ENCODE results near the gene VPS35.

The VPS35 gene

DNA sequence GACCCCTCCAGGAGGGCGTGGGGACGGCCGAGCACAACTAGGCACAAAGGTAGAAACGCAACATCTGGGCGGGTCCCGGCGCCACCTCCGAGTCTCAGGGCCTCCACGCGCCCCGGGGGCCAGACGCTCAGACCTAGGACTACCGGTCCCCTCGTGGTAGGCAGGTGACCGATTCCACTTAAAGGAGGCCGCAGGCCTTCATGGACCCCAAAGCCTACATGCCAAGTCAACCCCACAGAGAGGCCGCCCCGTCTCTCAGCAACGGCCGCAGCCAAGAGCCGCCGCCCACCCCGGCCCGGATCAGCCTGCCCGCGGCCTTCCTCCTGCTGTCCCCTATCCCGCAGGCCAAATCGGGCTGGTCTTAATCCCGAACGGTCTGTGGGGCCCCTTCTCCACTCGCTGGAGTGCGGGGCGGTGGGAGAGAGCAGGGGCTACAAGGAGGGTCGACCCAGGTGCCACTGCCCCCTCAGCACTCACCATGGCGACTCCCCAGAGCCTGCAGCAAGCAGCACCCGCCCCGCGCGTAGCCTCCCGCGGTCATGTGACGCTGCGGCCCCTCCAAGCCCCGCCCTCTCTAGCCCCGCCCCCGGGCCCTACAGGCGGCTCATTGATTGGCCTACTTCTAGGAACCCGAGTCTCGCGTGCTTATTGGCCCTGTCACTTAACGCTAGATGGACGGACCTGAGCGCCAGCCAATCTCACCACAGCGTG is at the start of gene VPS35:
Gene VPS35, minus strand, starts transcription at position 525 of the 711 bp plus-strand sequence. Its CDS starts 45 bp downstream, at position 480.
- peak; percentile 99 for DNase-seq

DNA sequence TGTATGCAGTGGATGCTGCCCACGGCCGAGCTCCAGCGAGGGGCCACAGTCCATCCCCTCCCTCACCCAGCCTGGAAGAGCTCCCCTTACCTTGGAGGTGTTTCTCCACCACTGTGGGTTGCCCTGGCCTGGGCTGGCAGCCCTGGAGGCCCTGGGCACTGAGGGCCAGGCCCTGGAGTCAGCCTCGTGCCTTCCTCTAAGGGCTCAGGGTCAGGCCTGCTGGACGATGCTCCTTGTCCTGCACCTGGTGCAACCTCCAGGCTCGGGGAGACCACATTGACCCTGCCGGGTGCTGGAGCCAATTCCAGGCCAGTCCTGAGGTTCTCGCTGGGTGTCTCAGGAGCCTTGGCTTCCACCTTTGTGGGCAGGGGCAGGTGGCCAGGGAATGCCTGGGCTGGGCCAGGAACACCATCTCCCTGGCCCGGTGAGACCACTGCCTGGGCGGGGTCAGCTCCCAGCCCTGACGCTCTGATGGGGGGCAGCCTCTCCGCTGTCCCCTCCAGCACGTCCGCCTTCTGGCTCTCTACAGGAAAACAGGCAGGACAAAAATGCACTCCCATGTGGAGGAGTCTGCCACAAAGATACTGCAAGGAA is 48.7 kb upstream of the VPS35 start:
- DNase-seq: no peak

DNA sequence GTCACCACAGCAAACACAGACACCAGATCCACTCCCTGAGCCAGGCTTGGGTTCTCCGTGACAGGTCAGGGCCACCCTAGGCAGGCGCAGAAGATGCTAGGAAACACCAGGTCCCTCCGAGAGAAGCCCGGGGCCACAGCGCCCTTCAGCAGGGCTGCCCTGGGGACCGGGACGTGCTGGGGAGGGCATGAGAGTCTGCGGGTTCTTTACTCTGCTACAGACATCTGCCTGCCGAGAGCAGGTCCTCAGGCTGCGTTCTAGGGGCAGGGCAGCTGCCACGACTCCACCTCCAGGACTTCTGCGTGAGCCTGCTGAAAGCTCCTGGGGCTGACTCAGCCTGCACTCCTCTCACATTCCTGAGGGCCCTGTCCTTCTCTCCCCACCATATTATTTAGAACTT is 47.7 kb upstream of the VPS35 start:
- DNase-seq: no peak

DNA sequence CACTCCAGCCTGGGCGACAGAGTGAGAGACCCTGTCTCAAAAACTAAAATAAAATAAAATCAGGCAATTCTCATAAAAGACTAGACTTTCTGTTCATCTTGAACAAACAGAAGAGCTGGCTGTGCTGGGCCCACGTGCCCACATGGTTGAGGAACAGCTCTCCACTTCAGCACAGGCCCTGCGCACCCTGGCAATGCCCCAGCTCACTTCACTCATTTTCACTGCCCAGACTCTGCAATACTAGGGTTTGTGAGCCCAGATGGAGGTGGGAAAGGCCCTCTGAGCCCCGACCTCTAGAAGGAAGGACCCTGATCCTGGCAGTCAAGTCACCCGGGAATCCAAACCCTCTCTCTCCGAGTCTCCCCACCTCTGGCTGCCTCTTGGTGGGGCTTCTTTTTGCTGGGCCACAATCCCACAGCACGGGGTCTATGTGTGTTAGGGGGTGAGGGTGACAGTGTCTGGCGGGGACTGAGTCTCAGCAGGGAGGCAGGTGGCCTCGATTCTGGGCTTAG is 44.4 kb upstream of the VPS35 start:
- DNase-seq: no peak

DNA sequence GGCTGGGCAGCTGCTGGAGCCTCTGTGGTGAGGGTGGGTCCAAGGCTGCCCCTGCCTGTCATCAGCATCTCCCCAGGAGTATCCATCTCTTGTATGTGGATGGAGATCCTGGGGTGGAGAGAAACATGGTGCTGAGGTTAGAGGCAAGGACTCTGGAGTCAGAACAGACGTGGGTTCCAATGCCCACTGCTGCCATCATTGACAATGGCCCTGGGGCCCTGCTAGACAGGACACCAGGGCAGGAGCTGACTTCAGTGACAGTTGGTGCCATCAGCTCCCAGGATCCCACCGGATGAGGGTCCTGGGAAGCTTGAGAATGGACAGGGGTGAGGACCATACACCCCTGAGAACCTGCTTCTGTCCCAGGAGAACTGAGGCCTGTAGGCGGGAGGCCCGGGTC is 43.6 kb upstream of the VPS35 start:
- DNase-seq: no peak

DNA sequence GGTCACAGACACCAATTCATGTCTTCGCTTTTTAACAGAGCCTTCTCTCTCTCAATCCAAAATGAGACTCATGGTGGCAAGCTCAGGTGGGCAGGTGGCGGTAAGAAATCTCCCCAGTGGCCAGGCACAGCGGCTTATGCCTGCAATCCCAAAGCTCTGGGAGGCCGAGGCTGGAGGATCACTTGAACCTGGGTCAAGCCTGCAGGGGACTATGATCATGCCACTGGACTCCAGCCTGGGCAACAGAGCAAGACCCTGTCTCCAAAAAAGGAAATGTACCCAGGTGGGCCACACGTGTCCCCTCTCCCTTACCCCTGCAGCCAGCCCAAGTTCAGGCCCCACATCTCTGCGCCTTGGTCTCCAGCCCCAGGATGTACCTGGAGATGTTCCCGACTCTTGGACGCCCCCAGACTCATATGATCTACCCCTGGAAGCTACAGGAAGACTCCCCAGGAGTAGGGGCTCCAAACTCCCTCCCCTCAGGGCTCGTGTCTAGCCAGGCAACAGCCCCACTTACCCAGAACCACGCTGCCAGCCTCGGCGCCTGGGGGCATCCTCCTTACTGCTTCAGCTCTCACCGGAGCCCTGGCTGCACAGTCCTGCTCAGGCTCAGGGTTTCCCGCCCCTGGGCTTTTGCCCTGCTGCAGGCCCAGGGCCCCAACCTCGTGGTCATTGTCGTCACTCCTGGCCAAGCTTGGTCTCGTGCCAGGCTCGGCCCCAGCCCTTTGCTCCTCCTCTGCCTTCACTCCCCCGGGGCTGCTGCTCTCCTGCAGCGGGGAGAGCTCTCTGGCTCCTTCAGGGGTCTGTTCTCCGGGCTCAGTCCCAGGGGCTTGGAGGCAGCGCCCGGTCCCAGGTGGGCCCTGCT is 42.9 kb upstream of the VPS35 start:
- DNase-seq: no peak

DNA sequence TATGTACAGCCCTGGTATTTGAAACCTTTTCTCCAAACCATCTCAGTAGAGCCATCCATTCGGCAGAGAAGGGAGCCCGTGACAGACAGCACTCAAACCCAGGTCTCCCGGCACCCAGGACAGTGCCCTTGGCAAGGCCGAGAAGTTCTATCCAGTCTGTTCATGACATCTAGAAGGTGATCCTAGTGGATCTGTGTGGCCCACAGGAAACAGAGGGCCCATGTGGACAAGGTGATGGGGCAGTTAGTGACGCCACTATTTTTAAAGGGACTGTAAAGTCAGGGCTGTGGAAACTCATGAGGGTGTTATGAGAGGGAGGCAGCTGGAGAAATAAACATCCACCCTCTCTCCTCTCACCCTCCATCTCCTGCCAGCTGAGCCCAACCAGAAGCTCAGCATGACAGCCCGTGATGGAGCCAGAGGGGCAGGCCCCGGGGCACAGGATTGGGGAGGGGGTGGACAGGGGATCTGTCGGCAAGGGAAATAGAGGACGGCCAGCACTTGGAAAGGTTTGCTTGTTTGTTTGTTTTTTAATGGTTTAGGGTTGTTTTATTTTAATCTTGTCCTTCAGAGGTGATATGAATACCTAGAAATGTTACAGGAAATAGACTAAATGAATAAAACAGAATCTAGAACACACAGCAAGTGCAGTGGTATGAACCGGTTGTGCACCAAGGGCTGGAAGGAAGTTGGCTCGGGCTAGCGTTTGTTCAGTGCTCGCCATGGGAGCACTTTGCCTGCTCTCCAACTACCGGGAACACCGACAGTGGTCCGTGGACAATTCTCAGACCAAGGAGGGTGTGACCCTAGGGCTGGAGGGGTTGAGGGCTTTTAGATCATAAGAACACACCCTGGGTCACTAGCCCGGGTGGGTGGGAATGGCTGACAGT is 42.1 kb upstream of the VPS35 start:
- DNase-seq: no peak

DNA sequence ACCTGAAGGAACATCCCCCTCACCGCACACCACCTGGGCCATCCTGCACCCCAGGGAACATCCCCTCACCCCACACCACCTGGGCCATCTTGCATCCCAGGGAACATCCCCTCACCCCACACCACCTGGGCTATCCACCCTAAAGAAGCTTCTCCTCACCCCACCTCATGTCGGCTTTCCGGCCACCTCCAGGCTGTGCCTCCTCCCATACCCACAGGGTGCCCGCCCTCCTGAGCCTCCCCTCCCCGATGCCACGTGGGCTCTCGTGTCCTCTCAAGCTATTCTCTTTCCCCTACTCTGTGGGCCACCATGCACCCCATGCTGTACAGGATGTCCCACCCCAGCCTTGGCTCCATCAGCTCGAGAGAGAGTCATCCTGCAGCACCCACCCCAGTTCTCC is 41.1 kb upstream of the VPS35 start:
- DNase-seq: no peak

DNA sequence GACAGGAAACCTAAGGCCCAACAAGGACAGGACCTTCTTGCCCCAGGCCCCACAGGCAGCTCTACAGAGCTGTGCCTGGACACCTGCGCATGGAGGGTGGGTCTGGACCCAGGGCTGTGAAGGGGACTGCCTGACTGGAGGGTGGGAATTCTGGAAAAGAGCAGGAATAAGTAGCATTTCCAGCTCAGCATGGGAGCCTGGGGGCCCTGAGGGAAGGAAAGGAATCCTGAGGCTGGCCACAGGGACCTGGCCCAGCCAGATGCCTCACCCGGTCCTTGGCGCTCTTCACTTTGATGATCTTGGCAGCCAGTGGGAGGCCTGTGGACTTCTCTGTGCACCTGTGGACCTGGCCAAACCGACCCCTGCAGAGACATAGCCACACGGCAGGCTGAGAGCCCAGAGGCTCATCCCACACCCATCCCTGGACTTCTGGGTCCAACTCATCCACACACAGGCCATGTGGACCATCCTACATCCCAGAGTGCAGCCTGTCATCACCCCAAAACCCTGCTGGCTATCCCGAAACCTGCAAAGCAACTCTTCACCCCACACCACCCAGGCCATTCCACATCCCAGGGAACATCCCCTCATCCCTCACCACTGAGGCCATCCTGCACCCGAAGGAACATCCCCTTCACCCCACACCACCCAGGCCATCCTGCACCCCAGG is 40.5 kb upstream of the VPS35 start:
- DNase-seq: no peak

DNA sequence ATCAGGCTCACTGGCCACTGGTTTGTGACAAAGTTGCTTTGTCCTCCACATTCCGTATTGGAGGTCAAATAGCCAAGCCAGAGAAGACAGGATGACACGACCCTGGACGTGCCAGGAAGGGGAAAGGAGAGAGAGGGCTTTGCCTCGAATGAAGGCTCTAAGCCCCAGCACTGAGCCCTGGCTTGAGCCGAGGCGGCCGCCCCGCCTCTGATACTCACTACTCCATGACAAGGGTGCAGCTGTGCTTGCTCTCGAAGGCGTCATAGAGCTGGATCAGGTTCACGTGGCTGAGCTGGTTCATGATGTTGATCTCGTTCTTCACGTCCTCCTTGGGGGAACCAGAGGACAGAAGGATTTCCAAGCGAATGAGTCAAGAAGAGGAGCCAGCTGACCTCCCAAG is 39.8 kb upstream of the VPS35 start:
- DNase-seq: no peak

DNA sequence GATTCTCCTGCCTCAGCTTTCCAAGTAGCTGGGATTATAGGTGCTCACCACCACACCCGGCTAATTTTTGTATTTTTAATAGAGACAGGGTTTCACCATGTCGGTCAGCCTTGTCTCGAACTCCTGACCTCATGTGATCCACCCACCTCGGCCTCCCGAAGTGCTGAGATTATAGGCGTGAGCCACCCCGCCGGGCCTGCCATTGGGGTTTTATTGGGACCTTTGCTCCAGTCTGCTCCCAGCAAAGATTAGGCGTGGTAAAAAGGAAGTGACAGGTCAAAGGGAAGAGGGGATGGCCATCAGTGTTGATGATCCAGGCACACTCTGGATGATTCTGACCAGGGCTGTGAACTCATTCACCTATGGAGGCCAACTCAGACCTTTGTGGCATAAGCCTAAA is 38.7 kb upstream of the VPS35 start:
- DNase-seq: no peak

DNA sequence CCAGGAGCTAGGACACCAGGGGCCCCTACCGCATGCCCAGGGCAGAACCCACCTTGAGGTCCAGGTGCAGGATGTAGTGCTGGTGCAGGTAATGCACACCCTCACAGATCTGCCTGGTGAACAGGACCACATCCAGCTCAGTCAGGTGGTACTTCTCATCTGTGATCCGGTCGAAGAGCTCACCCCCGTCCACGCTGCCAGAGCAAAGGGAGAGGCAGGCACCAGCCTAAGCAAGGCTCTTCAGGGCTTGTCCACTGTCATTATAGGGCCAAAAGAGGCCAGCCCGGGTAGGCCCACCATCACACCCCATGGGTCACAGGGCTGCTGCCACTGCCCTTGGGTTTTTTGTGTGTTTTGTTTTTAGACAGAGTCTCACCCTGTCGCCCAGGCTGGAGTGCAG is 38.2 kb upstream of the VPS35 start:
- DNase-seq: no peak

DNA sequence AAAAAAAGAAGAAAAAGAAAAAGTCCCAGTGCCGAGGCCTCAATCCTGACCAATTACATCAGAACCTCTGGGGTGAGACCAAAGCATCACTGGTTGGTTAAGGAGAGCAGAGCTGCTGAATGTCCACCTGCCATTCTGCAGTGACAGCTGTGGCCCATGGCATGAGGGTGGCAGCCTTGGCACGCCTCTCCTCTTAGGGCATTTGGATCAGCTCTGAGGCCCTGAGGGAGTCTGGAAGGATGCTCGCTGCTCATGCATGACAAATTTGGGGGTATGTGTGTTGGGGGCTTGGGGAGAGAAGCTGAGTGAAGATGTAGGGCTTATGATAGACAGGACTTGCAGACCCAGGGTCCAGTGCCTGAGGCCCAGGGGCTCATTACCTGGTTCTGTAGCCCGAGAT is 32.9 kb upstream of the VPS35 start:
- no peak for DNase-seq

DNA sequence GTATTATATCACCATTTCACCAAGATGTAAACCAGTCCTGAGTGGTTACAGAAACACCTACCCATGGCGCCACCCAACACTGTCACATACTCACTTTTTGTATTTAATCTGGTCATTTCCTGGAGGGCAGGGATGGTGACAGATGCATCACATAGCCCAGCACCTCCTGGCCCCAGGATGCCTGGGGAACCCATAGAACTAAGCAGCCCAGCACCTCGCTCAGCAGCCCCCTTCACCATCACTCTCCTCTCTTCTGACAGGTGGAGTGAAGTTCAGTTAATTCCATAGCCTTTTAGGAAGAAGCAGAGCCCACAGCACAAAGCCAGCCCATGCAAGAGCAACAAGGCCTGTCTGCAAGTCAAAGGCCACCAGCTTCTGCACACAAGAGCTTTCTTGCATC is 31.6 kb upstream of the VPS35 start:
- no peak for DNase-seq

DNA sequence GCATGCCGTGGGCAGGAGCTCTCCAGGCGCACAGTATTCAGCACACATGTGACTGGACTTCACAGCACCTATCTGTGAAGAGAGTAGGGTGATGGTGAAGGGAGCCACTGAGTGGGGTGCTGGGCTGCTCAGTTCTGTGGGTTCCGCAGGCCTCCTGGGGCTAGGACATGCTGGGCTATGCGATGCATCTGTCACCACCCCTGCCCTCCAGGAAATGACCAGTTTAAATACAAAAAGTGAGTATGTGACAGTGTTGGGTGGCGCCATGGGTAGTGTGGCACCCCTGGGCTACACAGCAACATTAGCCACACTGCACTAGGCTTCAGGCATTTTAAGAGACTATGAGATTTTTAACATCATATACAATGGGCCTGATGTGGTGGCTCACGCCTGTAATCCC is 30.6 kb upstream of the VPS35 start:
- no peak for DNase-seq

DNA sequence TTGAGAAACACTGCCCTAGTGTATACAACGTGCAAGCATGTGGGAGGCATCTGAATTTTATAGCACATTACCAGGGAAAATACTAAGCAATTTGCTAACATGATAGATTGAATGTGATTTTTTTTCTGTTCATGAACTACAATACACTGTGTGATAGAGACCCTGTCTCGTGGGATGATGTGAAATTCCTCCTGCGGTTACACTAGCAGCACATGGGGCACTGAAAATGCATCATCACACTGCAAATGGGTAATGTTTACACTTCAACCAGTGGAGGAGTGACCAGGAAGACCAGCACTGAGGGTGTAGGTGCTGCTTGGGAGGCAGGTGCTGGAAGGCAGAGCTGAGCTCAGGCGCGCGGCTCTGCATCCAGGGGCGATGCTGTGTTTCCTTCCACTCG is 29.2 kb upstream of the VPS35 start:
- DNase-seq: no peak

DNA sequence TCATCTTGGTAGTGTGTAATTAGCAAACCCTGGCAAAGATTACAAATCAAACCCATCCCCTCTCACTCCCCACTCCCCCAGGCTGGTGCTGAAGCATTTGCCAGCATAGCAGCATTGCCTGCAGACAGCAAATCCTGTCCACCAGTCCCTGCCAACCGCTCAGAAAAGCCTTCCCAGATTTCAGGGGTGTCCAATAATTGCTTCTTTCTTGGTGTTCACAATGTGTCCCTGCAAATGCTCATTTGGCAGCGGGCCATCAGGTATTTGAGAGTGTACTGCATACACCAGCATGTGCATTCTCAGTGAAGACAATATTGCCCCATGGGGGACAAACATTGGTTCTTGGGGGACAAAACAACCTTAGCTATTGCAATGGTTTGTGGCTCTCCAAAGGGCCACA is 28.7 kb upstream of the VPS35 start:
- DNase-seq: no peak

DNA sequence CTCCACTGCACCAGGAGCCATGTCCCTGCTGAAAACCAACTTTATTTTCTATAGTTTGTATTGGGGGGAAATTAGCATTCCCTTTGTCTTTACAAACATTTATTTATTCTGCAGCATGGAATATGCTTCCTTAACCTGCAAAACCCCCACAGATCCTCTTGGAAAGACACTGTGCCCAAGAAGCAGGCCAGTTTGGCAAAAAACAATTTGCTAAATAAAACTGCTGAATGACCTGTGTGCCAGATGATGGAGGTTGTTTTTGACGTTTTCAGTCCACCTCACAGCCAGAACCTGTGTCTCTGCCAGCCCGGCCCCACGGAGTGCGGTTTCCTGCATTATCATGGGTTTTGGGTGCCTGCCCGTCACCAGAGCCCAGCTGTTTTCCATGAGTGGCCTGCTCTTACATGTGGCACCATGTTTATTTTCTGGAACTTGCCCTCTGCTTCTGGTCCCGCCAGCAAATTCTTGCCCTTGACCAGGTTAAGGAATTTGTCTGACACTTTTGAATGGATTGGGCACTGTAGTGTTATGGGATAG is 26.9 kb upstream of the VPS35 start:
- DNase-seq: no peak

DNA sequence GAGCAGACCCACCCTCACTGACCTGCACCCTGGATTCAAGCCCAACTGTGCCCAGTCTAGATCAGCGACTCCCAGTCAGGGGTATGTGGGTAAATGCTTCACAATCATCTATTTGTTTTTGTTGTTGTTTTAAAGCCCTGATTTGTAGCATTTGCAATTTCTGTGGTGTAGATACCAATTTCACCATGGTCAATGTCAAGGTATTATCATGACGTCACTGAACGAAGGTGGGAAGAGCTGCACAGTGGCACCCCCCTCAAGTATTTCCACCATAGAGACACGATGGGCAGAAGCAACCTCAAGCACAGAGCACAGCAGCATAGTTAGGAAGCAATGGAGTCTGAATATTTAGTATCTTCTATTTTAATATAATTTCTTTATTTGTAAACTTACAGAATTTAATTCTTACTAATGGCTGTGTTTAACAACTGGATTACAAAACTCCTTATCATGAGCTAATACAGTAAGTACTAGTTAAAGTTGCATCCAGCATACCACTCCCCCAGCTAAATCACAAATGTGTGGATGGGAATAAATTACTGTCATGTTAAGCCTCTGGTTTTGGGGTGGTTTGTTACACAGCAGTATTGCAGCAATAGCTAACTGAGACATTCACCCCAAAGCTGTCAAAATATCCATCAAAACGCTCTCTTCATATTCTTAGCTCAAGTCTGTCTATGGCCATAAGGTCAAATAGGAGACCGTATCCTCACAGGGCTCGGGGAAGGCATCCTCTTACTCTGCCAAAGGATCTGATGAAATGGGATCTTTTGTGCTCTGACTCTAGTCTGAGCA is 26.0 kb upstream of the VPS35 start:
- no peak for DNase-seq

DNA sequence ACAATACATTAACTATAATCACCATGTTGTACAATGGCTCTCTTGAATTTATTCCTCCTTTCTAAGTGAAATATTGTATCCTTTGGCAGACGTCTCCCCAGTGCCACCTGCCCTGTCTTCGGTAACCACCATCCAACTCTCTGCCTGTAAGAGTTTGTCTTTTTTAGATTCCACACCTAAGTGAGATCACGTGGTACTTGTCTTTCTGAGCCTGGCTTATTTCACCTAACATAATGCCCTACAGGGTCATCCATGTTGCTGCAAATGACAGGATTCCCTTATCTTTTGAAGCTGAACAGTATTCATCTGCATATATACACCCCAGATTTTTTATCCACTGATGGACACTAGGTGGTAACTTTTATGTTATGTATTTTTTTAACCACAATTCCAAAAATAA is 24.7 kb upstream of the VPS35 start:
- no peak for DNase-seq

DNA sequence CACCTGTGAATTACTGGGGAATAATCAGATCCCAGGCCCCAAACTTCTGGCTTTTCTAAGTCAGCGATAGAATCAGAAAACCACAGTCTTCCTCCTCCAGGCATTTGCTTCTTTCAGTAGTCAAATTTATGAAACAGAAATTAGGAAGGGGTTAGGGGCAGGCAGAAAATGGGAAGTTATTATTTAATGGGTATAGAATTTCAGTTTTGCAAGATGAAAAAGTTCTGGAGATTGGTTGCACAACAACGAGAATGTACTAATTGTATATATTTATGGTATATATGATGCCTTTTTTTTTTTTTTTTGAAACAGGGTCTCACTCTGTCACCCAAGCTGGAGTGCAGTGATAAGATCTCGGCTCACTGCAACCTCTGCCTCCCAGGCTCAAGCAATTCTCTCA is 23.9 kb upstream of the VPS35 start:
- no peak for DNase-seq
